Measurements from ENCODE around the gene ABCA10. TPM values are rescaled to one million over a fixed set of nuclear protein-coding genes. Genes with fewer than 3 reads are reported as not detected.
"Not testable (repeated sequence)": the region's sequence is repeated elsewhere in the genome, so short reads cannot be mapped to it uniquely, and the experiment has no call there.

The ABCA10 gene, protein sequence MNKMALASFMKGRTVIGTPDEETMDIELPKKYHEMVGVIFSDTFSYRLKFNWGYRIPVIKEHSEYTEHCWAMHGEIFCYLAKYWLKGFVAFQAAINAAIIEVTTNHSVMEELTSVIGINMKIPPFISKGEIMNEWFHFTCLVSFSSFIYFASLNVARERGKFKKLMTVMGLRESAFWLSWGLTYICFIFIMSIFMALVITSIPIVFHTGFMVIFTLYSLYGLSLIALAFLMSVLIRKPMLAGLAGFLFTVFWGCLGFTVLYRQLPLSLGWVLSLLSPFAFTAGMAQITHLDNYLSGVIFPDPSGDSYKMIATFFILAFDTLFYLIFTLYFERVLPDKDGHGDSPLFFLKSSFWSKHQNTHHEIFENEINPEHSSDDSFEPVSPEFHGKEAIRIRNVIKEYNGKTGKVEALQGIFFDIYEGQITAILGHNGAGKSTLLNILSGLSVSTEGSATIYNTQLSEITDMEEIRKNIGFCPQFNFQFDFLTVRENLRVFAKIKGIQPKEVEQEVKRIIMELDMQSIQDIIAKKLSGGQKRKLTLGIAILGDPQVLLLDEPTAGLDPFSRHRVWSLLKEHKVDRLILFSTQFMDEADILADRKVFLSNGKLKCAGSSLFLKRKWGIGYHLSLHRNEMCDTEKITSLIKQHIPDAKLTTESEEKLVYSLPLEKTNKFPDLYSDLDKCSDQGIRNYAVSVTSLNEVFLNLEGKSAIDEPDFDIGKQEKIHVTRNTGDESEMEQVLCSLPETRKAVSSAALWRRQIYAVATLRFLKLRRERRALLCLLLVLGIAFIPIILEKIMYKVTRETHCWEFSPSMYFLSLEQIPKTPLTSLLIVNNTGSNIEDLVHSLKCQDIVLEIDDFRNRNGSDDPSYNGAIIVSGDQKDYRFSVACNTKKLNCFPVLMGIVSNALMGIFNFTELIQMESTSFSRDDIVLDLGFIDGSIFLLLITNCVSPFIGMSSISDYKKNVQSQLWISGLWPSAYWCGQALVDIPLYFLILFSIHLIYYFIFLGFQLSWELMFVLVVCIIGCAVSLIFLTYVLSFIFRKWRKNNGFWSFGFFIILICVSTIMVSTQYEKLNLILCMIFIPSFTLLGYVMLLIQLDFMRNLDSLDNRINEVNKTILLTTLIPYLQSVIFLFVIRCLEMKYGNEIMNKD (N-terminal part only)
- total RNA-seq (2022), result 18.3 and 24.7 TPM in 2 replicates
- Bru-seq, nascent RNA, result percentile 73 among the genes with signal in this experiment
- percentile 66 among the genes with signal in this experiment for BruChase-seq, experiment 1, labeled RNA remaining after a 6-hour chase
- percentile 73 among the genes with signal in this experiment for BruChase-seq, experiment 2, labeled RNA remaining after a 2-hour chase
- long read RNA-seq, partial matches to known transcripts, result 2 of 30 reads
- long read RNA-seq, other reads (novel, unspliced or antisense), result 25 of 30 reads

DNA sequence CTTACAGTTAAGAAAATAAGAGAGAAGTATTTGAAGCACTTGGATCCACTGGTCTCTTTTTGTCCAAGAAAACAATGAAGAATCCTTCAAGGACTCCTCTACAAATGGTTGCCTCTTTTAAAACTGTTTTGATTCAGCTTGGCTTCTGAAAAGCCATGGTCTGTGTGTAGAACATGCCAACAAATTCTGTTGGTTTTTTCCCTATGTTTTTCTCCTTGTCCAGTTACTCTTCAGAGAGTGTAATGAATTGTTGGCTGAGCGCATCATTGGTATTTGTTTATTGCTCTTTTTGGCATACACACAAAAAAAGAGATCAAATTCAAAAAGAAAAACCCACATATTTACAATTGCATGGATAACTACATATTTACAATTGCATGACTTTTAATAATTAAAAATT lies at the start of gene ABCA10:
ABCA10 (minus strand) TSS at position 249 of the 400 bp plus-strand sequence. CDS start 3,466 bp downstream, outside the sequence.
- no peak within 1 kb of the TSS for H3K27ac Mint-ChIP-seq (ENCODE audit: low read depth, unreplicated experiment)
- no peak within 1 kb of the TSS for H3K4me3 Mint-ChIP-seq (ENCODE audit: unreplicated experiment)
- H3K9me3 Mint-ChIP-seq (ENCODE audit: unreplicated experiment), result peaks cover 7% of the 10 kb centered on the region
- no peaks in the 10 kb centered on the region for H3K4me1 Mint-ChIP-seq (ENCODE audit: insufficient read depth, unreplicated experiment)
- TF ChIP-seq, protein P1, sequence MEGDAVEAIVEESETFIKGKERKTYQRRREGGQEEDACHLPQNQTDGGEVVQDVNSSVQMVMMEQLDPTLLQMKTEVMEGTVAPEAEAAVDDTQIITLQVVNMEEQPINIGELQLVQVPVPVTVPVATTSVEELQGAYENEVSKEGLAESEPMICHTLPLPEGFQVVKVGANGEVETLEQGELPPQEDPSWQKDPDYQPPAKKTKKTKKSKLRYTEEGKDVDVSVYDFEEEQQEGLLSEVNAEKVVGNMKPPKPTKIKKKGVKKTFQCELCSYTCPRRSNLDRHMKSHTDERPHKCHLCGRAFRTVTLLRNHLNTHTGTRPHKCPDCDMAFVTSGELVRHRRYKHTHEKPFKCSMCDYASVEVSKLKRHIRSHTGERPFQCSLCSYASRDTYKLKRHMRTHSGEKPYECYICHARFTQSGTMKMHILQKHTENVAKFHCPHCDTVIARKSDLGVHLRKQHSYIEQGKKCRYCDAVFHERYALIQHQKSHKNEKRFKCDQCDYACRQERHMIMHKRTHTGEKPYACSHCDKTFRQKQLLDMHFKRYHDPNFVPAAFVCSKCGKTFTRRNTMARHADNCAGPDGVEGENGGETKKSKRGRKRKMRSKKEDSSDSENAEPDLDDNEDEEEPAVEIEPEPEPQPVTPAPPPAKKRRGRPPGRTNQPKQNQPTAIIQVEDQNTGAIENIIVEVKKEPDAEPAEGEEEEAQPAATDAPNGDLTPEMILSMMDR (IDR thresholded peaks at IDR 0.05; ENCODE audit: unreplicated experiment), result no peak
- no TSS peak for BruUV-seq (replicated peaks)
- ChIA-PET CTCF (no interaction called here), POLR2A (no interaction called here)
- no peaks in the 10 kb centered on the region for H3K36me3 Mint-ChIP-seq (ENCODE audit: insufficient read depth, unreplicated experiment)
- intact Hi-C loops (cut with micrococcal nuclease), result no loop called here
- no peak for DNase-seq (ENCODE audit: unreplicated experiment)
- no peaks in the 10 kb centered on the region for H3K27me3 Mint-ChIP-seq (ENCODE audit: insufficient read depth, unreplicated experiment)

- H3K27me3 Mint-ChIP-seq (ENCODE audit: insufficient read depth, unreplicated experiment); H3K4me3 Mint-ChIP-seq (ENCODE audit: unreplicated experiment); H3K4me1 Mint-ChIP-seq (ENCODE audit: insufficient read depth, unreplicated experiment); H3K36me3 Mint-ChIP-seq (ENCODE audit: insufficient read depth, unreplicated experiment); H3K27ac Mint-ChIP-seq (ENCODE audit: low read depth, unreplicated experiment); DNase-seq (ENCODE audit: unreplicated experiment); H3K9me3 Mint-ChIP-seq (ENCODE audit: unreplicated experiment); intact Hi-C loops (cut with micrococcal nuclease); BruUV-seq (replicated peaks): not testable (repeated sequence)
- CTCF ChIA-PET, result interaction anchor here (0.7 kb wide), 1 partner anchor 248 kb away, joined by 3 read pairs; no protein-coding TSS in a partner anchor
- POLR2A ChIA-PET, result interaction anchor here (0.7 kb wide), 1 partner anchor 975 kb away, joined by 3 read pairs; no protein-coding TSS in a partner anchor
These were observed 47.7 kb upstream of the ABCA10 start for GRCh38 chr17:69276279-69276678.

GRCh38 chr17:69275751-69276150 lies 47.1 kb upstream of the ABCA10 start:
- Mint-ChIP-seq H3K27me3 (ENCODE audit: insufficient read depth, unreplicated experiment) (no peaks in the 10 kb centered on the region), H3K9me3 (ENCODE audit: unreplicated experiment) (no peaks in the 10 kb centered on the region), H3K4me1 (ENCODE audit: insufficient read depth, unreplicated experiment) (no peaks in the 10 kb centered on the region), H3K36me3 (ENCODE audit: insufficient read depth, unreplicated experiment) (no peaks in the 10 kb centered on the region), H3K27ac (ENCODE audit: low read depth, unreplicated experiment) (no peak overlapping the region), H3K4me3 (ENCODE audit: unreplicated experiment) (no peak overlapping the region)
- DNase-seq (ENCODE audit: unreplicated experiment), result no peak
- ChIA-PET POLR2A (interaction anchor here (0.7 kb wide), 1 partner anchor 975 kb away, joined by 3 read pairs; no protein-coding TSS in a partner anchor), CTCF (no interaction called here)
- intact Hi-C loops (cut with micrococcal nuclease), result no loop called here
- TF ChIP-seq, protein P1 (IDR thresholded peaks at IDR 0.05; ENCODE audit: unreplicated experiment), result no peak
- no TSS peak for BruUV-seq (replicated peaks)

GRCh38 chr17:69271023-69271422 lies 42.4 kb upstream of the ABCA10 start:
- Mint-ChIP-seq H3K4me3 (ENCODE audit: unreplicated experiment) (no peak overlapping the region), H3K4me1 (ENCODE audit: insufficient read depth, unreplicated experiment) (peaks cover 18% of the 10 kb centered on the region), H3K9me3 (ENCODE audit: unreplicated experiment) (no peaks in the 10 kb centered on the region), H3K36me3 (ENCODE audit: insufficient read depth, unreplicated experiment) (no peaks in the 10 kb centered on the region), H3K27me3 (ENCODE audit: insufficient read depth, unreplicated experiment) (no peaks in the 10 kb centered on the region), H3K27ac (ENCODE audit: low read depth, unreplicated experiment) (no peak overlapping the region)
- CTCF ChIA-PET, result interaction anchor here (1.3 kb wide), 1 partner anchor 253 kb away, joined by 4 read pairs; no protein-coding TSS in a partner anchor
- intact Hi-C loops (cut with micrococcal nuclease), result no loop called here
- TF ChIP-seq, protein P1 (IDR thresholded peaks at IDR 0.05; ENCODE audit: unreplicated experiment), result no peak
- BruUV-seq (replicated peaks), result no TSS peak
- POLR2A ChIA-PET, result interaction anchor here (2.5 kb wide), 1 partner anchor 55 kb away, joined by 12 read pairs; the partner anchor contains the start of gene ABCA5
- no peak for DNase-seq (ENCODE audit: unreplicated experiment)
